ENCODE measurements around the gene ONECUT1. TPM values are rescaled to one million over a fixed set of nuclear protein-coding genes. Genes with fewer than 3 reads are reported as not detected.

The ONECUT1 gene
- total RNA-seq, 2 donors from 2014 or later = 0.28 TPM; not detected in 1

DNA sequence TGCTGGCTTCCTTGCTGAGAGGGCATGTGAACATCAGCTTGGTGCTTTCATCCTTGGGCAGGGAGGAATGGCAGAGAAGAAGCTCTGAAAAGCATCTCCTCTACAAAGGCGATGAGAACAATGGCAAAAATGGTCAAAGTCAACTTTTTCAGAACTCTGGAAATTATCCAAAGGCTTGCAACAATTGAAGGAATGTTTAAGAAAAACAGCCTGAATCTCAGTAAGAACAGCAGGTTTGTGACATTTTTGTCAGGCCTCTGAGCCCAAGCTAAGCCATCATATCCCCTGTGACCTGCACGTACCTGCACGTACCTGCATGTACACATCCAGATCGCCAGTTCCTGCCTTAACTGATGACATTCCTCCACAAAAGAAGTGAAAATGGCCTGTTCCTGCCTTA is 51.8 kb downstream of the ONECUT1 start:
- TF ChIP-seq, protein P1, sequence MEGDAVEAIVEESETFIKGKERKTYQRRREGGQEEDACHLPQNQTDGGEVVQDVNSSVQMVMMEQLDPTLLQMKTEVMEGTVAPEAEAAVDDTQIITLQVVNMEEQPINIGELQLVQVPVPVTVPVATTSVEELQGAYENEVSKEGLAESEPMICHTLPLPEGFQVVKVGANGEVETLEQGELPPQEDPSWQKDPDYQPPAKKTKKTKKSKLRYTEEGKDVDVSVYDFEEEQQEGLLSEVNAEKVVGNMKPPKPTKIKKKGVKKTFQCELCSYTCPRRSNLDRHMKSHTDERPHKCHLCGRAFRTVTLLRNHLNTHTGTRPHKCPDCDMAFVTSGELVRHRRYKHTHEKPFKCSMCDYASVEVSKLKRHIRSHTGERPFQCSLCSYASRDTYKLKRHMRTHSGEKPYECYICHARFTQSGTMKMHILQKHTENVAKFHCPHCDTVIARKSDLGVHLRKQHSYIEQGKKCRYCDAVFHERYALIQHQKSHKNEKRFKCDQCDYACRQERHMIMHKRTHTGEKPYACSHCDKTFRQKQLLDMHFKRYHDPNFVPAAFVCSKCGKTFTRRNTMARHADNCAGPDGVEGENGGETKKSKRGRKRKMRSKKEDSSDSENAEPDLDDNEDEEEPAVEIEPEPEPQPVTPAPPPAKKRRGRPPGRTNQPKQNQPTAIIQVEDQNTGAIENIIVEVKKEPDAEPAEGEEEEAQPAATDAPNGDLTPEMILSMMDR (IDR thresholded peaks at IDR 0.05) = no peak
- H3K9me3 ChIP-seq = no peaks in the 10 kb centered on the region
- H3K27ac ChIP-seq = no peak overlapping the region
- H3K36me3 ChIP-seq = no peaks in the 10 kb centered on the region
- DNase-seq (ENCODE audit: low spot score) (no peak), ATAC-seq (ENCODE audit: insufficient number of reproducible peaks, low FRiP score, low read depth) (no peak)
- H3K27me3 ChIP-seq (replicated peaks; ENCODE audit: insufficient read depth) = no peaks in the 10 kb centered on the region
- H3K4me1 ChIP-seq (ENCODE audit: control insufficient read depth in 1 of 2, low read depth in 2 of 2) = no peaks in the 10 kb centered on the region
- no peak overlapping the region for H3K4me3 ChIP-seq

DNA sequence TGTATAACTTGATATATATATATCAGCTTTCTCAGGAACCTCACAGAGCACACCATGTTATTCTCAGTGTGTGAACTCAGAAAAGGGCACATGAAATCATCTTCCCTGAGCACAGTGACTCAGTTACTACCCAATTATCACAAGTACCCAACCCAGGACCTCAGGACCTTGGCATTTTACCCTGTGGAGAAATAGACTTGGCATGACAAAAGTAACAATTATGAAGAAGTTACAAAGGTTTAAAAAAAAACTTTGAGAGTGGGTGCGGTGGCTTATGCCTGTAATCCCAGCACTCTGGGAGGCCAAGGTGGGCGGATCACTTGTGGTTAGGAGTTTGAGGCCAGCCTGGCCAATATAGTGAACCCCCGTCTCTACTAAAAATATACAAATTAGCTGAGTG is 52.4 kb downstream of the ONECUT1 start:
- Histone ChIP-seq H3K9me3 (no peaks in the 10 kb centered on the region), H3K4me1 (ENCODE audit: control insufficient read depth in 1 of 2, low read depth in 2 of 2) (no peaks in the 10 kb centered on the region), H3K27ac (no peak overlapping the region), H3K27me3 (replicated peaks; ENCODE audit: insufficient read depth) (no peaks in the 10 kb centered on the region), H3K4me3 (no peak overlapping the region), H3K36me3 (no peaks in the 10 kb centered on the region)
- TF ChIP-seq, protein P1 (IDR thresholded peaks at IDR 0.05) = no peak
- ATAC-seq (ENCODE audit: insufficient number of reproducible peaks, low FRiP score, low read depth) = no peak
- DNase-seq (ENCODE audit: low spot score) = no peak

DNA sequence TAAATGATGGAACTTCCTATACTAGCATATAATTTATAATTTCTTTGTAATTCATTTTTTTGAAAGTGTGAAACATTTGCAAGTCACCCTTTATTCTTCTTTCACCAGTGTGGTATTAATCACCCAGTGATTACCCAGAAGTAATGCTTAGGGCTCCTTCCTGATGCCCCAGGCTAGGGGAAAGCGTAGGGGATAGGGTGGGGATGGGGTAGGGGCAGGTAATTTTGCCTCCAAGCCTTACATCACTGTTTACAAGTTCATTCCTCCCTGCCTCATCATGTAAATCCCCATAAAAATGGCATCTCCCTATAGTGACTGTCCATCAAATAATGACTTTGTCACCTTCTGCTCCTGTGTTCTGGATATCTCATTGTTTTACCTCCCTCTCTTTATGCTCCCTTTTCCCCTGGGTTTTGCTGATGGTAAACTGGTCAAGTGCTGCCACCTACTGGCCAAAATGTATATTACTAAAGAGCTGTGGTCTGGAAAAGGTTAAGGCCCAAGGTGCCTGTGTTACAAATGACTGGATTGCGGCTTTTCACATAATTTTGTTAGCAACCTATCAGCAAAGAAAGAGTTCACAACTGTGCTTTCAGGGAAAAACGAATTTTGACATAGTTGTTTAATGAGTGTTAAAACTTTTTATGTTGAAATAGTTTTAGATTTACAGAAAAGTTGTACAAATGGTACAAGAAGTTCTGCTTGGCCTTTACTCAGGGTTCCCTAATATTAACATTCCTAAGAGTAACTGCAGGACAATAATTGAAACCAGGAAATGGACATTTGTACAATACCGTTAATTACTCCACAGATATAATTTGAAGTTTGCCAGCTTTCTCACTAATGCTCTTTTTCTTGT is 54.7 kb downstream of the ONECUT1 start:
- DNase-seq (ENCODE audit: low spot score) (peak; percentile 8), ATAC-seq (ENCODE audit: insufficient number of reproducible peaks, low FRiP score, low read depth) (peak; percentile 54)
- Histone ChIP-seq H3K4me1 (ENCODE audit: control insufficient read depth in 1 of 2, low read depth in 2 of 2) (no peaks in the 10 kb centered on the region), H3K36me3 (no peaks in the 10 kb centered on the region), H3K9me3 (no peaks in the 10 kb centered on the region), H3K27ac (no peak overlapping the region), H3K4me3 (no peak overlapping the region), H3K27me3 (replicated peaks; ENCODE audit: insufficient read depth) (no peaks in the 10 kb centered on the region)
- TF ChIP-seq, protein P1 (IDR thresholded peaks at IDR 0.05) = peak; percentile 81

DNA sequence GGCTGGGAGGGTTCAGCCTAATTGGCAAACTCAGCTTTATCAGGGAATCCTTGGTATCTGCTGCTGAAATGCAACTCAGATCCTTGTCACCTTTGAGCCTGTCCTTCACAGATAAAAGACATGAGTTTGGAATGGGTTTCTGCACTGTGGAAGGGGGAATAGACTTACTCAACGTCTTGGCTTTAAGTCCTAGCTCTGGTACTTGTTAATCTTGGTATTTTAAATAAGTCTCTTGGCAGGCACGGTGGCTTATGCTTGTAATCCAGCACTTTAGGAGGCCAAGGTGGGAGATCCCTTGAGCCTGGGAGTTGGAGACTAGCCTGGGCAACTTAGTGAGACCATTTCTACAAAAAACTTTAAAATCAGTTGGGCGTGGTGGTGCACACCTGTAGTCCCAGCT is 55.8 kb downstream of the ONECUT1 start:
- DNase-seq (ENCODE audit: low spot score) (no peak), ATAC-seq (ENCODE audit: insufficient number of reproducible peaks, low FRiP score, low read depth) (no peak)

DNA sequence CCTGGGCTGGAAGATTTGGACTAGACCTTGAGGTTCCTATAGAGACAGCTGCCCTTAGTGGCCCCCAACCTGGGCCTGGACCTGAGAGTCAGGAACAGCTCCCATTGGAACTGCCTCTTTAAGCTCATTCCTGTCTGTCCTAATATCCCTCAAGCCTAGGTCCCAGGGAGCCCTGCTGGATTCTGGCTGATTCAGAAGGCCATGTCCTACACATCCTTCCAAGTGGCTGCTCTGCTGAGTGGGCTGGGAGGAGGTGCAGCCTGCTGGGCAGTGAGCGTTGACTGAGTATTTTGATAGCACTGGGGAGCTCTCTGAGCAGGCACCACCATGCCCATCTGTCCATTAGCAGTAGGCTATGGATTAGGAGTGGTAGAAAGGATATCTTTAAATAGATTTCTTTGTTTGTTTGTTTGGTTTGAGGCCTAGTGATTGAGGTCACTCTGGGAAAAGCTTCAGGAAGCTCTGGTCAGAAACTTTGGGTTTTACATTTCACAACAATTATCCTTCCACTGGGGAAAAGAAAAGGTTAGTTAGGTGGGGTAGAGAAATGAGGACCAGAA is 56.4 kb downstream of the ONECUT1 start:
- Histone ChIP-seq H3K9me3 (no peaks in the 10 kb centered on the region), H3K4me1 (ENCODE audit: control insufficient read depth in 1 of 2, low read depth in 2 of 2) (peaks cover 0 to 7% of the 10 kb centered on the region in 2 donors), H3K27me3 (replicated peaks; ENCODE audit: insufficient read depth) (no peaks in the 10 kb centered on the region), H3K27ac (no peak overlapping the region), H3K36me3 (no peaks in the 10 kb centered on the region), H3K4me3 (no peak overlapping the region)
- DNase-seq (ENCODE audit: low spot score) = no peak
- ATAC-seq (ENCODE audit: insufficient number of reproducible peaks, low FRiP score, low read depth) = no peak
- TF ChIP-seq, protein P1 (IDR thresholded peaks at IDR 0.05) = no peak

More for the DNA sequence above, 55.8 kb downstream of the ONECUT1 start:
- Histone ChIP-seq H3K9me3 (no peaks in the 10 kb centered on the region), H3K4me1 (ENCODE audit: control insufficient read depth in 1 of 2, low read depth in 2 of 2) (peaks cover 0 to 7% of the 10 kb centered on the region in 2 donors), H3K27ac (no peak overlapping the region), H3K4me3 (no peak overlapping the region), H3K36me3 (no peaks in the 10 kb centered on the region), H3K27me3 (replicated peaks; ENCODE audit: insufficient read depth) (no peaks in the 10 kb centered on the region)
- TF ChIP-seq, protein P1 (IDR thresholded peaks at IDR 0.05) = no peak

All from thoracic aorta (tissue), 2 donors.